T-cell (primary cell): ENCODE results near the gene ARHGEF6. TPM values are rescaled to one million over a fixed set of nuclear protein-coding genes. Genes with fewer than 3 reads are reported as not detected.

ENCODE experiments used
- ATAC-seq, 4 experiments: fragments of 200-7000 bp in 3 of 4; fragments of 150-1000 bp in 1 of 4; cut with Tn5 transposase; replicated peaks in 1 of 4; 1 replicate in 3 of 4; 2 replicates in 1 of 4; pipeline ENCODE4 v1.10.0; 2021; ENCODE audit warnings: moderate library complexity in 3 of 4, mild to moderate bottlenecking in 2 of 4, moderate number of reproducible peaks in 1 of 4
- CTCF ChIA-PET, 2 donors: fragments of 300-600 bp; sonication (Branson Sonifier 250); formaldehyde crosslinking; loops; one replicate each; lab custom pipeline; 2022; ENCODE audit warnings: antibody characterized with exemption in 2 of 2; lab: Charles Lee
- POLR2A ChIA-PET, 2 donors: fragments of 300-600 bp; sonication (Branson Sonifier 250); formaldehyde crosslinking; loops; one replicate each; lab custom pipeline; 2022; ENCODE audit warnings: antibody characterized with exemption in 2 of 2; lab: Charles Lee
- DNase-seq, 35 experiments: peaks; one replicate each; pipeline versions ENCODE4 v3.0.0 to v3.0.0-alpha.2; 2013 to 2023
- H3K27ac ChIP-seq: one replicate; pipeline ENCODE4 v1.5.1; 2013; ENCODE audit warnings: low read length
- H3K27me3 ChIP-seq, 2 experiments: replicated peaks in 1 of 2; 1 replicate in 1 of 2; 2 replicates in 1 of 2; pipeline versions ENCODE4 v1.6.1 to v1.7.0; 2013; ENCODE audit warnings: low read length in 1 of 2, mixed read lengths in 1 of 2; ENCODE audit not compliant: control insufficient read depth in 2 of 2, insufficient read depth in 2 of 2; ENCODE audit errors: extremely low read depth in 1 of 2
- H3K36me3 ChIP-seq, 2 donors: 1 replicate in 1 of 2; 2 replicates in 1 of 2; pipeline versions ENCODE4 v1.6.1 to v1.7.0; 2013; ENCODE audit warnings: low read length in 1 of 2; ENCODE audit not compliant: control insufficient read depth in 2 of 2, insufficient read depth in 1 of 2; ENCODE audit errors: extremely low read depth in 1 of 2
- H3K4me1 ChIP-seq, 2 experiments: 1 replicate in 1 of 2; 2 replicates in 1 of 2; pipeline versions ENCODE4 v1.6.1 to v1.7.0; 2013; ENCODE audit warnings: low read length in 2 of 2, mixed read lengths in 1 of 2; ENCODE audit not compliant: insufficient read depth in 2 of 2, control insufficient read depth in 1 of 2; ENCODE audit errors: extremely low read depth in 1 of 2
- H3K4me3 ChIP-seq, 2 donors: 1 replicate in 1 of 2; 2 replicates in 1 of 2; pipeline versions ENCODE4 v1.5.1 to v1.7.0; 2013; ENCODE audit warnings: mild to moderate bottlenecking in 2 of 2, low read length in 1 of 2, moderate library complexity in 1 of 2; ENCODE audit not compliant: control insufficient read depth in 1 of 2; ENCODE audit errors: extremely low read depth in 1 of 2
- H3K9me3 ChIP-seq: 2 replicates; pipeline ENCODE4 v1.7.0; 2013
- H3K27ac Mint-ChIP-seq, 2 donors: one replicate each; pipeline ENCODE4 v1.8.0; 2020 to 2021; ENCODE audit warnings: mild to moderate bottlenecking in 2 of 2, mixed read lengths in 2 of 2
- H3K27me3 Mint-ChIP-seq, 2 donors: one replicate each; pipeline ENCODE4 v1.8.0; 2021 to 2022; ENCODE audit warnings: mixed read lengths in 2 of 2
- H3K36me3 Mint-ChIP-seq: one replicate; pipeline ENCODE4 v1.8.0; 2021; ENCODE audit warnings: mixed read lengths
- H3K4me1 Mint-ChIP-seq, 3 donors: one replicate each; pipeline ENCODE4 v1.8.0; 2020 to 2022; ENCODE audit warnings: mixed read lengths in 3 of 3, mild to moderate bottlenecking in 1 of 3
- H3K4me3 Mint-ChIP-seq, 3 donors: one replicate each; pipeline ENCODE4 v1.8.0; 2020 to 2022; ENCODE audit warnings: mild to moderate bottlenecking in 3 of 3, mixed read lengths in 3 of 3, moderate library complexity in 3 of 3
- H3K9me3 Mint-ChIP-seq, 3 donors: one replicate each; pipeline ENCODE4 v1.8.0; 2020 to 2022; ENCODE audit warnings: mixed read lengths in 3 of 3
- WGBS: methylation state at CpG from one replicate; pipeline ENCODE4 v1.1.5; 2013; ENCODE audit warnings: missing lambda C conversion rate; ENCODE audit not compliant: insufficient coverage; 5-methylcytosine and 5-hydroxymethylcytosine counted together
- total RNA-seq, 35 experiments: library from RNA in 6 of 35; stranded (reverse) in 6 of 35; fragments of 120-200 nt in 1 of 35; gene quantifications; one replicate each; pipeline versions ENCODE4 v1.2.1 to v1.2.4 and lab custom pipeline; 2013 to 2026

ARHGEF6 gene
- total RNA-seq, 5 donors from 2014 or later (not counting 1 experiment from before 2014, with no cell fraction given), result 63.4 to 79.9 (median 72.9) TPM

DNA sequence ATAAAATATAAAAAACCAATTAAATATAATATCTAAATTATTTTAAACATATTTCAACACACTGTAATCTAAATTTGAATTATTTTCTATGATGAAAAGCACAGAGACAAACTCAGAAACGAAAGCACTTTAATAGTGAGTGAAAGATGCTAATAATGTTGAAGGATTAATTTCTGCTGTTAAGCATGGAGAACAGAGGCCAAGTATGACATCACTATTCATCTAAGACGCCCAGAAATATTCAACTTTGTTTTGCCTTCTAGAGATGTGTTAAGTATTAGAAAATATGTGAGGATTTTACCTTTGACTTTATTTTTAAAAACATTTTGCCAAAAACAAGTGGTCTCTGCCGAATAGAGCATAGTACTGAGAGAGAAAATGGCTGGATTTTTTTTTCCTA lies 19.3 kb downstream of the ARHGEF6 start:
- Histone ChIP-seq H3K36me3 (peaks cover 0 to 3% of the 10 kb centered on the region in 2 donors), H3K4me1 (peaks cover 31 to 35% of the 10 kb centered on the region in 2 experiments), H3K9me3 (no peaks in the 10 kb centered on the region), H3K27ac (no peak overlapping the region), H3K27me3 (no peaks in the 10 kb centered on the region), H3K4me3 (no peak overlapping the region)
- DNase-seq, result no peak
- no peak for ATAC-seq
- Mint-ChIP-seq H3K27me3 (peaks cover 0 to 3% of the 10 kb centered on the region in 2 donors), H3K27ac (peak overlapping the region in 1 of 2 donors; percentile 52), H3K4me3 (no peak overlapping the region), H3K9me3 (no peaks in the 10 kb centered on the region), H3K4me1 (peaks cover 56 to 70% (median 60%) of the 10 kb centered on the region in 3 donors), H3K36me3 (peaks cover 16% of the 10 kb centered on the region)
- ChIA-PET POLR2A (interaction anchor here in 1 of 2 donors (0.9 kb wide), 1 partner anchor 119 kb away, joined by 5 read pairs; the partner anchor contains the start of gene RBMX), CTCF (interaction anchor here in 1 of 2 donors (0.6 kb wide), 1 partner anchor 14 kb away, joined by 4 read pairs; no protein-coding TSS in a partner anchor)
- WGBS, result no CpG with 5 or more reads among the region's 3 CpGs

DNA sequence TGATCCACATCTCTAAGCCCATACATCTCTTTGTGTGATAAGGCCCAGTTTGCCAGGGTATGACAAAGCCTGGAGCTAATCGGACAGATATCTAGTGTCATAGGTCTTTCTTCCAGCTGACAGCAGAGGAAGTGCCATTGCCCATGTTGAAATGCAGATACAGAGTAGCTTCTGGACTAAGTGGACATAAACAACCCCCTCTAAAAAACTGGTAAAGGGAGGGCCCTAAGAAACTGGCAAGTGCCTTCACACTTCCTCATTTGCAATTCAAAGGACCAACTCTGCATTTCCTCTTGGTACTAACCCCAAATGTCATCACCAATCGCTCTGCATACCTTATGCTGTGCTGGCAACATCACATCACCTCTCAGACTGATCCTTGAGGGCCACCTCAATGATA lies 20.8 kb downstream of the ARHGEF6 start:
- POLR2A ChIA-PET, result interaction anchor here in 1 of 2 donors (0.6 kb wide), 1 partner anchor 123 kb away, joined by 3 read pairs; no protein-coding TSS in a partner anchor
- H3K36me3 Mint-ChIP-seq, result peaks cover 16% of the 10 kb centered on the region
- no peaks in the 10 kb centered on the region for H3K9me3 ChIP-seq
- no peaks in the 10 kb centered on the region for H3K9me3 Mint-ChIP-seq
- no CpG with 5 or more reads among the region's 2 CpGs for WGBS
- peak overlapping the region; percentile 4 for H3K27ac ChIP-seq
- ATAC-seq (peak; percentile 64 to 76 (median 68)), DNase-seq (peak in 2 of 35 experiments; percentile 13 to 37)
- peaks cover 24 to 27% of the 10 kb centered on the region in 2 experiments for H3K4me1 ChIP-seq
- H3K4me1 Mint-ChIP-seq, result peaks cover 55 to 70% (median 59%) of the 10 kb centered on the region in 3 donors
- no peak overlapping the region for H3K4me3 Mint-ChIP-seq
- no peak overlapping the region for H3K4me3 ChIP-seq
- H3K27me3 Mint-ChIP-seq, result peaks cover 0 to 3% of the 10 kb centered on the region in 2 donors
- no peaks in the 10 kb centered on the region for H3K27me3 ChIP-seq
- H3K27ac Mint-ChIP-seq, result peak overlapping the region; percentile 42 to 65
- H3K36me3 ChIP-seq, result peaks cover 0 to 5% of the 10 kb centered on the region in 2 donors
- CTCF ChIA-PET, result no interaction called here

DNA sequence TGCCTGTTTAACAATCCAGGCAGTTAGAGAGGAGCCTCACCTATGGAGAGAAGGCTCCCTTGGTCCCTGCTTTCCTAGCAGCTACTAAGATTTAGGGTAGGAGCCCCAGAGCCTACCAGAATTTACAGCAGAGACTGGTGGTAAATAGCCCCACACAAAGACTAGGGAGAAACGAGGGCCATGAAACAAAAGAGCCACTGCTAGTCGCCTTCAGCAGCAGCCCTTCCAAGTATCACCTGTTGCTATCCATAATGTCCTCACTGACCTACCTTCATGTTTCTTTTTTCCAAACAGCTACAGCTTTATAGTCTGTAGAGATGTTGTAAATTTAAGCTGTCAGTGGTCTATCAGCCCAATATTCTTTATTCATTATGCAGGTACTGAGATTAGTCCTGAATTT lies 25.3 kb downstream of the ARHGEF6 start:
- H3K4me1 ChIP-seq, result peaks cover 8 to 11% of the 10 kb centered on the region in 2 experiments
- H3K27ac ChIP-seq, result no peak overlapping the region
- H3K4me1 Mint-ChIP-seq, result peaks cover 53 to 77% (median 68%) of the 10 kb centered on the region in 3 donors
- ChIA-PET POLR2A (no interaction called here), CTCF (no interaction called here)
- peaks cover 16% of the 10 kb centered on the region for H3K36me3 Mint-ChIP-seq
- no peak overlapping the region for H3K4me3 ChIP-seq
- no peak overlapping the region for H3K4me3 Mint-ChIP-seq
- peaks cover 0 to 2% of the 10 kb centered on the region in 2 donors for H3K36me3 ChIP-seq
- ATAC-seq (no peak), DNase-seq (no peak)
- H3K9me3 ChIP-seq, result no peaks in the 10 kb centered on the region
- H3K27ac Mint-ChIP-seq, result peak overlapping the region; percentile 23 to 35
- H3K27me3 ChIP-seq, result no peaks in the 10 kb centered on the region
- peaks cover 0 to 3% of the 10 kb centered on the region in 2 donors for H3K27me3 Mint-ChIP-seq
- H3K9me3 Mint-ChIP-seq, result no peaks in the 10 kb centered on the region
- no CpG with 5 or more reads among the region's 2 CpGs for WGBS

DNA sequence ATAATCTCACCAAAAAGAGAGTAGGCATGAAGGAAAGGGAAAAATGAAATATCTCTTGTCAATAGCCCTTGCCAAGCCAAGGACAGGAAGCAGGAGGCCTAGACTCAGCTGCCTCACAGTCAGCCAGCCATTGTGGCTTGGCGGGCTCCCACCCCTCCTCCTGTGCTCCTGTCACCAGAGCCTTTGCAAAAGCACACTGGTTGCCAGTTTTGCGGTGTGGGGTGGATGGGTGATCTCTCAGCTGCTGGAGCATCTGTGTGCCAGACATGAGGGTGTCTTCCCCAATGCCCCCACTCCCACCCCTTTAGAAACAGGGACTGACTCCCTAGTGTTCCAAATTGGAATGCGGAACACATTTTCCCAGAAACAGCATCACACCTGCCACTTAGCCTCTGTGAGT lies 26.1 kb downstream of the ARHGEF6 start:
- no CpG with 5 or more reads among the region's 3 CpGs for WGBS
- Histone ChIP-seq H3K4me1 (peaks cover 3 to 5% of the 10 kb centered on the region in 2 experiments), H3K36me3 (peaks cover 0 to 2% of the 10 kb centered on the region in 2 donors), H3K4me3 (no peak overlapping the region), H3K27ac (no peak overlapping the region), H3K9me3 (no peaks in the 10 kb centered on the region), H3K27me3 (no peaks in the 10 kb centered on the region)
- ATAC-seq (peak; percentile 64 to 92 (median 76)), DNase-seq (peak in 31 of 35 experiments; percentile 10 to 57 (median 29))
- CTCF ChIA-PET, result no interaction called here
- POLR2A ChIA-PET, result interaction anchor here in 1 of 2 donors (0.6 kb wide), 1 partner anchor 136 kb away, joined by 11 read pairs; no protein-coding TSS in a partner anchor
- Mint-ChIP-seq H3K4me1 (peaks cover 49 to 77% (median 68%) of the 10 kb centered on the region in 3 donors), H3K4me3 (peak overlapping the region in 1 of 3 donors; percentile 6), H3K36me3 (peaks cover 10% of the 10 kb centered on the region), H3K27ac (peak overlapping the region in 1 of 2 donors; percentile 29), H3K27me3 (peaks cover 0 to 4% of the 10 kb centered on the region in 2 donors), H3K9me3 (no peaks in the 10 kb centered on the region)

DNA sequence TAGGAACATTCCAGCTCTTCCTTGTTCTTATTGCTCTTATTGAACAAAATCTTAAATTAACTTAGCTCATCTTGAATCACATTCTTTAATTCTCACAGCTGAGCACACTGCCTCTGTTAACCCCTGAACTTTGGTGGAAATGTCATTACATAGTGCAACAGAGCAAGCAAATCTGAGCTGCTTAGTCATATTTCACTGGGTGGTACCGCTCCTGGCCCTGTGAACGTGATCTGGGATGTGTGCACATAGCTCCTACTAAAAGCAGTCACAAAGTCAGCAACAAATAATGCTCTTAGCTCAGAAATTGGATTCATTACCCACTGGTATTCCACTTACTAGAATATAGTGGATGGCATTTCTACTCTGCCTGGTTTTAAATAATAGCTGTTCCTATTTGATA lies 27.9 kb downstream of the ARHGEF6 start:
- peaks cover 62 to 89% (median 83%) of the 10 kb centered on the region in 3 donors for H3K4me1 Mint-ChIP-seq
- H3K27me3 Mint-ChIP-seq, result peaks cover 0 to 11% of the 10 kb centered on the region in 2 donors
- peak overlapping the region in 1 of 2 donors; percentile 69 for H3K27ac Mint-ChIP-seq
- Histone ChIP-seq H3K27me3 (no peaks in the 10 kb centered on the region), H3K4me3 (no peak overlapping the region), H3K4me1 (peaks cover 3 to 9% of the 10 kb centered on the region in 2 experiments), H3K36me3 (peaks cover 0 to 2% of the 10 kb centered on the region in 2 donors), H3K9me3 (no peaks in the 10 kb centered on the region), H3K27ac (no peak overlapping the region)
- ATAC-seq (no peak), DNase-seq (no peak)
- peaks cover 9% of the 10 kb centered on the region for H3K36me3 Mint-ChIP-seq
- no peak overlapping the region for H3K4me3 Mint-ChIP-seq
- no CpG with 5 or more reads among the region's 2 CpGs for WGBS
- no peaks in the 10 kb centered on the region for H3K9me3 Mint-ChIP-seq
- ChIA-PET CTCF (interaction anchor here in 1 of 2 donors (0.9 to 1.6 kb wide), 3 partner anchors 27 to 126 kb away, joined by 3 read pairs; no protein-coding TSS in a partner anchor), POLR2A (no interaction called here)

DNA sequence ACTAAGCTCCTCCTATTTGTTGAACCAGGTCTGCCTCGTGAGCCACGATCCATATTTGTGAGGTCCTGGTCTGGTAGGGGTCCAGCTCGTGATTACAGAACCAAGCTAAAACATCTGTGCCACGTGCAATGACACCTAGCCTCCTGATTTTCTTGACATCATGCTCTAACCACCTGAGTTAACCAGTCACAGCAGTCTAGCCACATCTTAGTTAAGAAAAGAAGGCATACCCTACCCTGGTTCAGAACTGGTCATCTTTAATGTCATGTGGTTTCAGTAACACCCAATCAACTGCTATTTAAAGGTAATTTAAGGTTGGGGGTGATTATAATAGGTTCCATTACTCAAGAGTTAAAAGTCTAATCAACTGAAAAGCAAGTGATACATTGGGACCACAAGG lies 28.4 kb downstream of the ARHGEF6 start:
- Mint-ChIP-seq H3K36me3 (peaks cover 7% of the 10 kb centered on the region), H3K9me3 (no peaks in the 10 kb centered on the region), H3K4me1 (peaks cover 63 to 90% (median 83%) of the 10 kb centered on the region in 3 donors), H3K27me3 (peaks cover 0 to 11% of the 10 kb centered on the region in 2 donors), H3K27ac (peak overlapping the region in 1 of 2 donors; percentile 27), H3K4me3 (no peak overlapping the region)
- POLR2A ChIA-PET, result no interaction called here
- Histone ChIP-seq H3K4me1 (peaks cover 5 to 13% of the 10 kb centered on the region in 2 experiments), H3K36me3 (peaks cover 0 to 2% of the 10 kb centered on the region in 2 donors), H3K27me3 (no peaks in the 10 kb centered on the region), H3K9me3 (no peaks in the 10 kb centered on the region), H3K27ac (no peak overlapping the region), H3K4me3 (no peak overlapping the region)
- CTCF ChIA-PET, result interaction anchor here (0.5 to 1.6 kb wide), 4 partner anchors 27 to 127 kb away, joined by 3 to 5 read pairs (median 3); no protein-coding TSS in a partner anchor
- ATAC-seq (no peak), DNase-seq (no peak)
- WGBS, result 90% methylated on average over 2 of the region's 4 CpGs
